ENCODE data around the gene MUL1. TPM values are rescaled to one million over a fixed set of nuclear protein-coding genes. Genes with fewer than 3 reads are reported as not detected.

MUL1 gene
- total RNA-seq, 4 donors from 2014 or later: 26.5 to 52.0 (median 43.8) TPM

DNA sequence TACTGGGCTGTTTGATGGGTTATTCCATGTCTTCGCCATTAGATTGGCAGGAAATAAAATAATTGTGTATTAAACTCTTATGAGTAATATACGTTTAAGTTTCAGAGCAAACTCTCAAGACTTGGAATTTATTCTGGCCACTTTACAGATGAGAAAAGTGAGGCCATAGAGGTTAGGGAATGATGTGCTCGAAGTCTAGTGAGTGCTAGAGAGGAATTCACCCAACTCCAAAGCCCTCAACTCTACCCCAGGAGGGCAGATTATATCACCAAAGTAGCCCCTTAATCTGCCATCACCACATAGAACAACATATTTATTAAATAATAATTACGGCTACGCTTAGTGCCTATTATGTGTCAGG lies 440 bp upstream of the MUL1 start:
- WGBS, 2 donors (ENCODE audit: low coverage in 1 of 2): 60 to 64% methylated on average over 5 of the region's 5 CpGs
- H3K9me3 ChIP-seq: no peaks in the 10 kb centered on the region
- H3K36me3 ChIP-seq: peaks cover 0 to 10% of the 10 kb centered on the region in 2 donors
- H3K4me1 ChIP-seq: peaks cover 0 to 48% (median 18%) of the 10 kb centered on the region in 3 donors
- peak overlapping the region; percentile 78 to 93 (median 88) for H3K27ac ChIP-seq
- peaks cover 30% of the 10 kb centered on the region for H3K27me3 ChIP-seq
- TF ChIP-seq, protein P1, sequence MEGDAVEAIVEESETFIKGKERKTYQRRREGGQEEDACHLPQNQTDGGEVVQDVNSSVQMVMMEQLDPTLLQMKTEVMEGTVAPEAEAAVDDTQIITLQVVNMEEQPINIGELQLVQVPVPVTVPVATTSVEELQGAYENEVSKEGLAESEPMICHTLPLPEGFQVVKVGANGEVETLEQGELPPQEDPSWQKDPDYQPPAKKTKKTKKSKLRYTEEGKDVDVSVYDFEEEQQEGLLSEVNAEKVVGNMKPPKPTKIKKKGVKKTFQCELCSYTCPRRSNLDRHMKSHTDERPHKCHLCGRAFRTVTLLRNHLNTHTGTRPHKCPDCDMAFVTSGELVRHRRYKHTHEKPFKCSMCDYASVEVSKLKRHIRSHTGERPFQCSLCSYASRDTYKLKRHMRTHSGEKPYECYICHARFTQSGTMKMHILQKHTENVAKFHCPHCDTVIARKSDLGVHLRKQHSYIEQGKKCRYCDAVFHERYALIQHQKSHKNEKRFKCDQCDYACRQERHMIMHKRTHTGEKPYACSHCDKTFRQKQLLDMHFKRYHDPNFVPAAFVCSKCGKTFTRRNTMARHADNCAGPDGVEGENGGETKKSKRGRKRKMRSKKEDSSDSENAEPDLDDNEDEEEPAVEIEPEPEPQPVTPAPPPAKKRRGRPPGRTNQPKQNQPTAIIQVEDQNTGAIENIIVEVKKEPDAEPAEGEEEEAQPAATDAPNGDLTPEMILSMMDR (IDR thresholded peaks at IDR 0.05): no peak
- TF ChIP-seq EP300 (IDR thresholded peaks at IDR 0.05): no peak
- TF ChIP-seq POLR2AphosphoS5 (IDR thresholded peaks at IDR 0.05): no peak
- TF ChIP-seq POLR2A (IDR thresholded peaks at IDR 0.05): no peak
- no peak for ATAC-seq
- peak overlapping the region; percentile 90 to 93 for H3K4me3 ChIP-seq

DNA sequence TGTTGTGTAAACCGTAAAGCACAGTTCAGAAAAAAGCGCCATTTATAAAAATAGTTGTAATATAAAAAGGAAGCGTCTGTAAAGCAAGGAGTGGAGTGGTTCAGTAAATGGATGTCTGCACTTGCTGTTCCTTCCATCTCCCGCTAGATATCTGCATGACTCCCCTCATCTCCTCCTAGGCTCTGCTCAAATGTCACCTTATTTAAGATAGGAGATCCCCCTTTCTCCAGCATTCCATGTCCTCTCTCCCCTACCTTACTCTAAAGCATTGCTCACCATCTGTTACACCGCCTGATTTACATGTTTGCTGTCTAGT lies 745 bp downstream of the MUL1 start:
- TF ChIP-seq, protein P1 (IDR thresholded peaks at IDR 0.05): no peak
- no peak for TF ChIP-seq EP300 (IDR thresholded peaks at IDR 0.05)
- TF ChIP-seq POLR2AphosphoS5 (IDR thresholded peaks at IDR 0.05): no peak
- no peak for TF ChIP-seq POLR2A (IDR thresholded peaks at IDR 0.05)
- ATAC-seq: no peak
- Histone ChIP-seq H3K27me3 (peaks cover 18% of the 10 kb centered on the region), H3K27ac (peak overlapping the region; percentile 78 to 93 (median 88)), H3K4me3 (peak overlapping the region; percentile 90 to 93), H3K36me3 (peaks cover 0 to 22% of the 10 kb centered on the region in 2 donors), H3K9me3 (no peaks in the 10 kb centered on the region), H3K4me1 (peaks cover 0 to 49% (median 18%) of the 10 kb centered on the region in 3 donors)
- 18 to 38% methylated on average over 4 to 5 of the region's 5 CpGs for WGBS, 2 donors (ENCODE audit: low coverage in 1 of 2)

DNA sequence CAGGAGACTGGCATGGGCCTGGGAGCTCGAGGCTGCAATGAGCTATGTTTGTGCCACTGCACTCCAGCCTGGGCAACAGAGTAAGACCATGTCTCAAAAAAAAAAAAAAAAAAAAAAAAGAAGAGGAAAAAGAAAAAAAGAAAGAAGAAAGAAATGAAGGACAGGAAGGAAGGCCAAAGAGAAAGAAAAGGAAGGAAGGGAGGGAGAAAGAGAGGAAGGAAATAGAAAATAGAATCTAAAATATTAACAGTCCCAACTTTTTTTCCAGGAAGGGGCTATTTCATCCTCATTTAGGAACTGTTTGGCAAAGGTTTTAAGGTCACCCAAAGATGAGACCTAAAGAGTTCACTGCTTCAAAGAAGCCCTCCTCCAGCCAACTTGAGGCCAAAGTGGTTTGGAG lies 2.5 kb downstream of the MUL1 start:
- Histone ChIP-seq H3K27ac (no peak overlapping the region), H3K36me3 (peaks cover 0 to 39% of the 10 kb centered on the region in 2 donors), H3K9me3 (no peaks in the 10 kb centered on the region), H3K27me3 (peaks cover 2% of the 10 kb centered on the region), H3K4me1 (peaks cover 0 to 49% (median 18%) of the 10 kb centered on the region in 3 donors), H3K4me3 (no peak overlapping the region)
- TF ChIP-seq, protein P1 (IDR thresholded peaks at IDR 0.05): no peak
- TF ChIP-seq POLR2A (IDR thresholded peaks at IDR 0.05): no peak
- TF ChIP-seq EP300 (IDR thresholded peaks at IDR 0.05): no peak
- TF ChIP-seq POLR2AphosphoS5 (IDR thresholded peaks at IDR 0.05): no peak
- WGBS, 2 donors (ENCODE audit: low coverage in 1 of 2): no CpG with 5 or more reads among the region's 1 CpG
- ATAC-seq: no peak

DNA sequence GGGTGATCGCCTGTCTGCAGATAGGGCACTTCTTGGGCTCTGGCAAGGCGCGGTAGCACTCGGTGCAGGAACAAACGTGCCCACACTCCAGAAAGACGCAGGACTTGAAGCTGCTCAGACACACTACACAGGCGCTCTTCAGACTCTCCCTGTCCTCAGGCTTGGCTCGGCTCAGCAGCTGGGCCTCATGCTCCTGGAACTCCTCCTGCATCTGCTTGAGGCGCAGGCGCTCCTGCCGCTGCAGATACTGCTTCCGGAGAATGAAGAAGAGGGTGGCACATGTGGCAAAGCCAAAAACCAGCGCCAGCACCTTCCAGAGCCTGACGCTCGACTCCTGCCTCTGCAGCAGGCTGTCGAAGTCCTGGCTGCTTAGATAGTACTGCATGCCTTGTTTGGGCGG lies 7.2 kb downstream of the MUL1 start:
- ATAC-seq: no peak
- TF ChIP-seq POLR2AphosphoS5 (IDR thresholded peaks at IDR 0.05) (no peak), EP300 (IDR thresholded peaks at IDR 0.05) (no peak), POLR2A (IDR thresholded peaks at IDR 0.05) (no peak)
- TF ChIP-seq, protein P1 (IDR thresholded peaks at IDR 0.05): no peak
- no peaks in the 10 kb centered on the region for H3K9me3 ChIP-seq
- H3K27me3 ChIP-seq: no peaks in the 10 kb centered on the region
- H3K36me3 ChIP-seq: peaks cover 0 to 78% of the 10 kb centered on the region in 2 donors
- H3K27ac ChIP-seq: no peak overlapping the region
- H3K4me1 ChIP-seq: peaks cover 0 to 25% (median 1%) of the 10 kb centered on the region in 3 donors
- H3K4me3 ChIP-seq: no peak overlapping the region
- 81 to 83% methylated on average over 2 to 4 of the region's 17 CpGs for WGBS, 2 donors (ENCODE audit: low coverage in 1 of 2)

DNA sequence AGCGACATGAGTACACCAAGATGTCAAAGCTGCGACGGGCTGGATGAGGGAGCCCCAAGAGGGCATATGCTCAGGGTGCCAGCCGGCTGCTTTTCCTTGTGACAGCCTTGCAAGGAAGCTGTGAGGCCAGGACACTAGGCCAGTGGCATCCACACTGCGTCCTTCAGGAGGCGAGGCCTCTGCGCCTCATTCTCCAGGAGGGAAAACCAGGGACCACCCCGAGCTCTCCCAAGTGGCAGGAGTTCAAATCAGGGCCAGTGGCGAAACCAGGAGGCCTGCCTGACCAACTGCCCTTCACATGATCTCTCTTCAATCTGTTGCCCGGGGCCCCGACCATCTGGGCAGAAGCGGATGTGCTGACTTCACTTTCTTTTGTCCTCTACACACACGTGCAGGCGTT lies 8.2 kb downstream of the MUL1 start:
- no peaks in the 10 kb centered on the region for H3K9me3 ChIP-seq

More for the DNA sequence above, 8.2 kb downstream of the MUL1 start:
- Histone ChIP-seq H3K27me3 (no peaks in the 10 kb centered on the region), H3K36me3 (peaks cover 0 to 74% of the 10 kb centered on the region in 2 donors), H3K27ac (no peak overlapping the region), H3K4me3 (no peak overlapping the region), H3K4me1 (peaks cover 0 to 15% (median 0%) of the 10 kb centered on the region in 3 donors)
- ATAC-seq: no peak
- WGBS, 2 donors (ENCODE audit: low coverage in 1 of 2): 73 to 86% methylated on average over 5 to 8 of the region's 14 CpGs
- TF ChIP-seq, protein P1 (IDR thresholded peaks at IDR 0.05): no peak
- no peak for TF ChIP-seq POLR2A (IDR thresholded peaks at IDR 0.05)
- no peak for TF ChIP-seq EP300 (IDR thresholded peaks at IDR 0.05)
- TF ChIP-seq POLR2AphosphoS5 (IDR thresholded peaks at IDR 0.05): no peak
